ENCODE measurements around the gene IGF1R.

The IGF1R gene

DNA sequence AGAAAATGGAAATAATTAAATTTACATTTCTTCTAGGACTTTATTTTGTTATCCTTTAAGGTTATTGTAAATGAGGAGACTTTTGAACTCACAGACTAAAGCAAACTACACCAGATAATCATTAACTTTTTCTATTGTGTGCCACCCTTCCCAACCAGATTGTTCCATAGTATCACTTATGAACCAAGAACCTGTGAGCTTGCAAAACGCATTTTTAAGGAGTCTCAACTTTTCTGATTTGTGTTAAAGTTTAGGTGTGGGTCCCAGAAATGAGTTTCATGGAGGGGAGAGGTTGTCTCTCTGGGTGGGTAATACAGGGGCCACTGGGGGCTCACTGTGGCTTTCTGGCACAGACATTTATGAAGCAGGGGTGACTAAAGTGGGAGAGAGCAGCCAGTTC, 75.7 kb downstream of the IGF1R start:
- no peak for DNase-seq (ENCODE audit: low read depth in 2 of 3, low spot score in 1 of 3)

DNA sequence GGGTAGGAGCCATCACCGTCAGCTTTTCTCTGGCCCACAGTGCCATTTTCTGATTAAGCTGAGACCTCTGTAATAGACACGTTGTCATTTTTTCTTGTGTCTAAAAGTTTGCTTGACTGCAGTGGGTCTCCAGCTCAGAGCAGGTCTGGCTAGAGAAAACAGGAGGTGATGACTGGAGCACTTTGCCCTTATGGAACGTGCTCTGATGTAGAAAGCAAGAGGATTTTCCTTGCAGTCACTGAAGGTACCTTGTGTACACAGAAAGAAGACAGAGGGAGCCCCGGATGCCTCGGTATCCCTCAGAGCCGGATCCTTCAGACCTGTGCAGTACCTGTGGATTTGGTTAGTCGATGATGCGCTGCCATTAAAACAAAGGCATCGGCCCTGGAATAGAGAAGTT, 76.2 kb downstream of the IGF1R start:
- DNase-seq (ENCODE audit: low read depth in 2 of 3, low spot score in 1 of 3), result no peak

DNA sequence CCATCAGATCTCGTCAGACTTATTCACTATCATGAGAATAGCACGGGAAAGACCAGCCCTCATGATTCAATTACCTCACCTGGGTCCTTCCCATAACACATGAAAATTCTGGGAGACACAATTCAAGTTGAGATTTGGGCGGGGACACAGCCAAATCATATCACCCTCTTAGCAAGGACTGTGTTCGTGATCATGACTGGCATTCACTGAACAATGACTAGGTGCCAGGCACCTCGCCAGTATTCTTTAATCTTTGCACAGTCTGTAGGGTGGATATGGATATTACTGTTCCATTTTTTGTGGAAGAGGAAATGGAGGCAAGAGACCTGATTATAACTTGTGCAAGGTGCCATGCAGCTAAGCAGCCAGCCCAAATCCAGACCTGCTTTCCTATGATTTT, 77.5 kb downstream of the IGF1R start:
- DNase-seq (ENCODE audit: low read depth in 2 of 3, low spot score in 1 of 3), result no peak

DNA sequence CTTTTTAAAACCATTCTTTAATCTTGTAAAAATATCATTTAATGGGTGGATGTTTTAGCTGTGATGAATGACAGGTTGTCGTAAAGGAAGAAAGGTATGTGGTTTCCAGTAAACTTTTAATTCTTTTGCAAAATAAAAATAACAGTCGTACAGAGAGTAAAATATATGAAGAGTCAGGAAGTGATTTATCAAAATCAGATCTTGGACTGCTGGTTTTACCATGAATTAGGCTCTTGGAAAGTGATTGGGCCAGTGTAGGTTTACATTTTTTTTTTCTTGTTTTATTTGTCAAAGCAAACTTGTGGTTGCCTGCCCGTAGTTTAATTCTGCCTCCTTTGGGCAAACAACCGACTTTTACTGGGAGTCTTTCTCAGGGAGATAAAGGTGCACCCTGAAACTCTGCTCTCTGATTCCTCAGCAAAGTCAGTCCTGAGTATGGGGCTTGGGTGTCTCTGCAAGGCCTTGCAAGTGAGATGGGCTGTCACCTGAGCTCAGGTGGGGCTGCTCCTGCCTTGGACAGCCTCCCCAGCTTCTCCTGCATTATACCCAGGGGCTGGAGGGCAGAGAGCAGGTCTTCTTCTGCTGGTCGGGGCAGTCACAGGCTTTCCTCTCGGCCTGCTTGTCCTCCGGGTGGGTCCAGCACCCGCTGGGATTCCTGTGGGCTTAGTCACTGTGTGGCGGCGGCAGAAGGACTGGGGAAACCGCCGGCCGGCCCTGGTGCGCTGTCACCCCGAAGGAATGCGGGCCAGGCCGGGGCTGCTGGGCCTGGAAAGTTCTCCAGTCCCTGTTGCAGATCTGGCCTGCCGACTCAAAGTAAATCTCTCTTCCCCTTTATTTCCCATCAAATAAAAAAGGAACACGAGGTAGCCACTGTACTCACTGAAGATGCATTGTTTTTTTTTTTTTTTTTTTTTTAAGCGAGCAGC, 79.0 kb downstream of the IGF1R start:
- no peak for DNase-seq (ENCODE audit: low read depth in 2 of 3, low spot score in 1 of 3)

DNA sequence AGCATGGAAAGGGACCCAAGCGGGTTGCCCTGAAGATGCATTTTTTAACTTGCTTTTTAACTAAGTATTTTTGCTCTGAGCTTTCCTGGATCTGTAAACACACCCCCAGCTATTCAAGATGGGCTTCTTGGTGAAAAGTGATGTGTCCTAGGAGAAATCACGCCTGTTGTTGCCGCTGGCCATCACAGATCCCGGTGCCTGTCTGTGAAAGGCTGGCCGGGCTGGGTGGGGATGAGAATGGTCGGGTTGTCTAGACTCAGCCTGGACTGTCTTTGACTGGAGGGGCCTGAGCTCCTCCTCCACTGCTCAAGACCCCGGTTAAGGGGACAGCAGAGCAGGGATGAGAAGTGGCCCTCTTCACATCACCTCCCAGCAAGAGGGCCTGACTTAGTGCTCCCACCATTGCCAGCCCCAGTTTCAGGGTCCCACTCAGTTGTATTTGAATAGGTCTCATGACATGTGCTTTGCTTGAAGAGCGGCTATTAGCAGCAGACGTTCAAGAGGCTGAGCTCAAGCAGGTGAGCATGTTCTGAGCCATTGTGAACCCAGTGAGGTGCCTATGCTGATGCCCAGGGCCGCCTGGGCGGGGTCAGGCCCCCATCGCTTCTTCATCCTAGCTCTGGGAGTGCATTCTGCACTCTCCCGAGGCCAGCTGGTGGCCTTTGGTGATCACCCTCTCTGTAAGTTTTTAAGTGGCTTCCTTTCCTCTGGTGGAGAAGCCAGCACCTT, 79.9 kb downstream of the IGF1R start:
- DNase-seq (ENCODE audit: low read depth in 2 of 3, low spot score in 1 of 3), result no peak

DNA sequence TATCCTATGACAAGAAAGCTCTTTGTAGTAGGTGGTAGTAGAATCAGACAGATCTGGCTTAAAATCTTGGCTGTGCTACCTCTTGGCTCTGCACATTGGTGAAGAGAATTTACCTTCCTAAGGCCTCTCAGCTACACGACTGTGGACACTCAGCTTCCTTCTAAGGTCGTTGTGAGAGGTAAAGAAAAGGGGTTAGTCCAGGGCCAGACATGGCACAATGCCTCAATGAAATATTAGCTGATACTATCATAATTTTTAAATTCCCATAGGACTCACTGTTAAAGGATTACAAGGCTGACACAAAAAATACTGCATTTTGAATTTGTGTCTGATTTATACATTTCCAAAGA, 80.4 kb downstream of the IGF1R start:
- DNase-seq (ENCODE audit: low read depth in 2 of 3, low spot score in 1 of 3), result no peak

DNA sequence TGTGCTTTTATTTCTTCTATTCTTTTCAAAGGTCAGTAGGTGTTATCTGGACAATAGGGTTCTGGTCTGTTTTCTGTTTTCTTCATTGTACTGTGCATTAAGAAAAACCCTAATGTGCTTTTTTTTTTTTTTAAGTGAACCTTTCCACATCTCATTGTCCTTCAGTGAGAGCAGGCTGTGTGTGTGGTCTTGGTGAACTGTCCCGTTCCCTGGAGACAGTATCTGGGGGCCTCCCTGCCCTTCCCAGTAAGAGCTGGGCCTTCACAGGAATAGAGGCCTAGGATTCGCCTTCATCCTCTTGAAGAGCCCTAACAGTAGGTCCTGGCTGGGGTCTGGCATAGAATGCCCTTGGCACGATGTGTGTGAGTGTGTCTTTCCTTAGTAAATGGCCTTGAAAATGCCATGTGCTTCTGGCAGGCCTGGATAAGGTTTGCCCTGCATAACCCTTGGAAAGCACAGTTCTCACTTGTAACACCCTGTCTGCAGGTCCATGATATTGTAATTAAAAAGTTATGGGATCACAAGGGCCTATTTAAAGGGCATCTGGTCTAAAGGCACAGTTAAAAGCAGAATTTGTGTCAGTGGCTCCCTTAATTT, 81.2 kb downstream of the IGF1R start:
- DNase-seq (ENCODE audit: low read depth in 2 of 3, low spot score in 1 of 3), result no peak

DNA sequence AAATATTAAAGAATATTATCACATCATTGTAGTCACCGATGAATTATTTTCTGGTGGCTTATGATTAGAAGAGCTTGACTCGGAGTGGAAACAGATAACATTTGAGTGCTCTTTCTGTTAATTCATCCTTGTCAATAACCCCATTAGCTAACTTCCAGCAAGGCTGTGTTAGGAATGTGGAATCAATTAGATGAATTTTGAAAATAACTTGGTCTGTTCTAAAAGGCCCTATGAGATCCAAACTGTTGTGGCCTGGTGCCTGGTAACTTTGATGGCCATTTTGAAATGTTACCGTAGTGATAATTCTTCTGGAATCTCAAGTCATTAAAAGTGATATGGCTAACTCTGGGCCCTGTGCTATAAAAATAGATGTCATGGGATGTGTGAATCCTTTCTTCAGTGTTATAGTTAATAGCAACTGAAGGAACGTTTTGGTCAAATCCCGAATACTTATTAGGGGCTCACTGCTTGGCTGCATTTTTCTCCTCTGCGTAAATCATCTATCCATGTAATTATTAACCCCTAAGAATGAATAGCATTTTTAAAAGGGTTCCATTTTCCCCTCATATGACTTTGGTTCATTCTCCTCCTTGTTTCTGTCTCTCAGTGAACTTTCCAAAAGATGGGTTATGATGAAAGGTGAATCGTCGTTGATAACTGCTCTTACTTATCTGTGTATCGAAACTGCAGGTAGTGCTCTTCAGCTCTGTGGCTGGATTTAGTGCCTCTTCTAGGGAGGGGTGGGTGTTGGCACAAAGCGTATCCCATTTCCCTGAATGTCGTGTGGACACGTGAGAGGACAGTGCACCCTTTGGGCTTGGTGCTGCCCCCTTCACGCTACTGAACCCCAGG, 82.7 kb downstream of the IGF1R start:
- DNase-seq (ENCODE audit: low read depth in 2 of 3, low spot score in 1 of 3), result no peak

DNA sequence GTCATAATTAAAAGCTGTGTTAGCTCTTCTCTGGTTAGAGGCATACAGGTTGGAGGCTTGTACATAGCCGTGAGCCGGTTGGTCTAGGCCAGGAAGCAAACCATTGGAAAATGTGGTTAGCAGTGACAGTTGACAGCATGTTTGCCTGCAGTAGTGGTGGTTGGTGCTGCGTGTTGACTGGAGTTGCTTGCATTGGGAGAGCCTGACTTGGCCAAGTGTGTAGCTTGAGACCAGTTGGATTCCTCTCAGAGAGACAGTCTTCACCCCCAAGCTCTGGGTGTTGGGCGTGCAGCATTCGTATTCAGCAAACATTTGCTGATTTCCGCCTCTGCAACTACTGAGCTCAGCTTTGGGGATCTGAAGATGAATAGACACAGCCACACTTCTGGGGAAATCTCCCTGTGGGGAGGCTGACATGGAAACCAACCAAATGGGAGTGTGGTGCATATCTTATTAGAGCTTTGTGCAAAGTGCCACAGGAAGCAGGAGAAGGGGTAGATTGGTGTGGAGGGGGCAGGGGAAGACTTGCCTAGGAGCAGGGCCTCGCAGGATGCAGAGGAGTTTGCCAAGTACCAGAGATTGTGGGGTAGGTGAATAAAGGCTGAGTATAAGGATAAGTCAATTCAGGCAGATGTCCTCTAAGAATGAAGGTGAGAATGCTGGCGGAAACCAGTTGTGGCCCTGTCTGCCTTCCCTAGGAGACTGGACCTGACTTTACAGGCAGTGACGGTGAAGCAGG, 83.5 kb downstream of the IGF1R start:
- DNase-seq (ENCODE audit: low read depth in 2 of 3, low spot score in 1 of 3), result no peak

DNA sequence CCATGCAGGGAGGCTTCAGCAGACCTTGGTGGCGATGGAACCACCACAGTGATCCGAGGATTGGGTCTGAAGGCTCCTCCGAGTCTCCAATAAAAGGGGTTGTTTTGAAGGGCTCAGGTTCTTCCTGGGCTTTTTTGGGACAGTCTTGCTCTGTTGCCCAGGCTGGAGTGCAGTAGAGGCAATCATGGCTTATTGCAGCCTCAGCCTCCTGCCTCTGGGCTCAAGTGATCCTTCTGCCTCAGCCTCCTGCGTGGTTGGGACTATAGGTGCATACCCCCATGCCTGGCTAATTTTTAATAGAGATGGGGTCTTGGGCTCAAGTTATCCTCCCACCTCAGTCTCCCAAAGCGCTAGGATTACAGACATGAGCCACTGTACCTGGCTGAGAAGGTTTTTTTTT, 84.8 kb downstream of the IGF1R start:
- no peak for DNase-seq (ENCODE audit: low read depth in 2 of 3, low spot score in 1 of 3)

DNA sequence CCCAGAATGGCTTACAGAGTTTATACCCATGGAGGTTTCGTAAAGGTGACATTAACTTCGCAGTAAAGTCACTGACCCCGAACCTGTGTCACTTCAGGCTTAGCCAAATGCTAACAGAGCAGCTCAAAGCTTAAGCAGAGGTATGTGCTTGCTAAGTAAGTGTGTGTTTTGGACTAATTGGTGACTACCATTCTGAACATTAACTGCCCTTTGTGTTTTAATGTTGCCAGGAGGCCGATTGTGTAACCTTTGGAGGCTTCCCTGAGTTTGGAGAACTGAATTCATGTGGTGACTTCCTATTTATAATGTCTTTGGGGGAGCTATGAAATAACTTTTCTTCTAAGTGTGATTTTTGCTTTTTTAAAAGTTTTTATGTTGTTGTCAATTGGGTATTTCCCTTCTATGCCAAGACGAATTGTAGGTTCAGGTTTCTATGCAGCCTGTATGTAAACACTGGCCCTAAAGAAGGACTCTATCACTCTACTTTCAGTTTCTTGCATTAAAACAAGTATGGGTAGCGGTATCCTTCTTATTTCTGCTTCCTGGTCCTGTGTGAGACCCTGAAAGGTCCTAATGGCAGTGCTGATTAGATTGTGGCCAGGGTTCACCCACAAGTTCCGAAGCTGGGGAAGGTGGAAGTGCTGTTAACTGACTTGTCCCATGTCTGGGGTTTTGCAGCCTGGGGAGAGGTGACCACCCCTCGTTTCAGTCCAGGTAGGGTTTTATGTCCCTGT, 86.3 kb downstream of the IGF1R start:
- DNase-seq (ENCODE audit: low read depth in 2 of 3, low spot score in 1 of 3), result no peak

DNA sequence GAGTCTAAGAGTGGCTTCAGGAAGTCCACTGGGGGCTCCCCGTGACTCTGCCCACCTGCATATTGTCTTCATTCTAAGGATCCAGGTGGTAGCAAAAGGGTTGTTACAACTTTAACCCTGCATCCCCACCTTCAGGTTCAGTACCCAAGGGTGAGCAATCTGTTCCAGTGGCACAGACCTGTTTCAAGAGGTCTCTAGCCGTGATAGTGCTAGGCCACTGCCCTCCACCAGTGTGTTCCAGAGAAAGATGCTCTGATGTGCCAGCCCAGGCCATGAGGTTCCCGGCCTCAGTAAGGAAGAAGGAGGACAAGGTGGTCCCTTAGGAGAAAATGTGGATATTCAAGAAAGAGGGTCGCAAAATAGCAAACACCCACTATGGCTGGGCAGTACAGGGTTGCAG, 87.0 kb downstream of the IGF1R start:
- no peak for DNase-seq (ENCODE audit: low read depth in 2 of 3, low spot score in 1 of 3)

DNA sequence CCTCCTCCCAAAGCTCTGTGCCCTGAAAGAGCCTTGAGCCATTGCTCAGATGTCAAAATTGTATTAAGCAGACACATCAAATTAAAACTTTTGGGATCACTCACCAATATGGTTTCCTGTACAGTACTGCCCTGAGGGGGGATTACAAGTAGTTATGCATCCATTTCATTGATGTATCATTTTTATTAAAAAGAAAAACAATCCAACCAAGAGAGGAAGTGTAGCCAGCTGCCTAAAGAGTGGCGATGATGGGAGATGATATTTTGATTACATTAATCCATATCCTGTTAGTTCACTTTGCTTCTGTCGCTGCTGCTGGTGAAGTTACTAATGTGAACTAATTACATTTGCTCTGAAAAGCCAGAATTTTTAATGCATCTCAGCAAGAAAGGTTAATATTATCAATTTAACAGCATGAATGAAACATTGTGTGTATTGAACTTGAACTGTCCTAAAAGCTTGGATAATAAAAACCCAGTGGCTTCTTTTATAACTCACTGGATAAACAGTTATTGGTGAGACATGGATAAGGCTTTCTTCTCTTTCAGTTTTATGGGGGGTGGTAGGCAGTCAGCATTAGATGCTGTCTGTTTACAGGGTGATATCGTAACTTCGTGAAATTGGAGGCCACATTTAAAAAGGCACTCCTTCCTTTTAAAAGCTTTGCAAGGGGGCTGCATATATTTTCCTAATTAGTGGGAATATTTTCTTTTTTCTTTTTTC, 87.7 kb downstream of the IGF1R start:
- DNase-seq (ENCODE audit: low read depth in 2 of 3, low spot score in 1 of 3), result no peak

DNA sequence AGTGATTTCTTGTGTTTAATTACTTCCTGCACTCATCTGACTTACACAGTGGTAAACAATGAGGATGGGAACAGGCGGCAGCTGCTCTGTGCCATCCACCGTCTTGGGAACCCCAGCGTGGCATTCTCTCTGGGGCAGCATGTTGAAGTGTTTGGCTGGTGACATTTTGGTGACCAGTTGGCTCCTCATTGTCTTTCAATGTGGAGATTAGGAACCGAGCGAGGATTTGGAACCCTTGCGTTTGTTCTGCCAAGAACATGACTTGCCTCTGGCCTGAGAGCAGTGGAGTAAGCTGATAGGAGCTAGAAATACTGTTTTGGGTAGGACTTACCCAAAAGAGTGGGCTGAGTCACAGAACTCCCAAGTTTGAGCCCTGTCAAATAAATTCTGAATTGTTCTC, 88.8 kb downstream of the IGF1R start:
- DNase-seq (ENCODE audit: low read depth in 2 of 3, low spot score in 1 of 3), result no peak

DNA sequence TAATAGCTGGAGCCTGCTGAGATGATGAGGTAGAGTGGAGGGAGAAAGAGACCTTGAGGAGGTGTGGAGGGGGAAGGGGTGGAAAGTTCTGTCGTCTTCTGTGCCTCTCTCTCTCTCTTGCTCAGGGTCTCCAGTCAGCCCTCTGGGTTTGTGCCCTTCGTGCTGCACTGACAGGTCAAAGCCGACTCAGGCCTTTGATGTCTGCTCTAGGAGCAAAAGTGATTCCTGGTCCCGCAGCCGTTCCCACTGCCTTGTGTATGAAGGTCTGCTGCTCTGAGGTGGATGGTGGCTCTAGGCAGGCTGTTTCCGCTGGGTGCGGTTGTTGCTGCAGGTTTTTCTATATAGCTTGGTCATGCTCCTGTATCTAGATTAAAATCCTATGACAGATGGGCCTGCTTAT, 89.4 kb downstream of the IGF1R start:
- DNase-seq (ENCODE audit: low read depth in 2 of 3, low spot score in 1 of 3), result no peak

DNA sequence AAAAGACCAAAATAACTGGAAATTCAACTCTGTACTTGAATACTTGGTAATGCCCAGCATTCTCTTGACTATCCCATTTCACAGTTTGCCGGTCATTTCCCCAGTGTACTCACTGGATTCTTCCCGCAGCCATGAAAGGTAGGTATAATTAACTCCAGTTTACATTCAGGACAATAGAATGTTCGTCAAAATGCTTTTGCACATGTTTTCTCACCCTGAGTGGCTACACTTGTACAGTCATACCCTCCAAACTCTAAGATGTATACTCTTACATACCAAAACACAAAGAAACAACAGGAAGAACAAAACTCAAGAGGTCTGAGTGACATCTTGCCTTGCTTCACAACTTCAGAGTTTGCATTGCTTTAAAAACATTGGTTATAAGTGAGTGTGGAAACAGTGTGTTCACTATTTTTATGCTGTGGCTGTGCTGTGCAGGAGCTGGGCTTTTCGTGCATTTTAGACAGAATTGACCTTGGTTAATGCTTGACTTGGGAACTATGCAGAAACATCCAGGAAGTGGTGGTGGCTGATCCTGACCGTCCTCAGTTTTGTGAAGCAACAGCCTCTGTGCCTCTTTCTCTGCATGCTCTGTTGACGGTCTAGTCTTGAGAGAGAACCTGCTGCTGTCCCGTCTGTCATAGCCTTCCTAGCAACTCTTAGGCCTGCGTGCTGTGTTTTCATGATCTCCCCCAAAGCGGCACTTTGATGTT, 90.5 kb downstream of the IGF1R start:
- no peak for DNase-seq (ENCODE audit: low read depth in 2 of 3, low spot score in 1 of 3)

DNA sequence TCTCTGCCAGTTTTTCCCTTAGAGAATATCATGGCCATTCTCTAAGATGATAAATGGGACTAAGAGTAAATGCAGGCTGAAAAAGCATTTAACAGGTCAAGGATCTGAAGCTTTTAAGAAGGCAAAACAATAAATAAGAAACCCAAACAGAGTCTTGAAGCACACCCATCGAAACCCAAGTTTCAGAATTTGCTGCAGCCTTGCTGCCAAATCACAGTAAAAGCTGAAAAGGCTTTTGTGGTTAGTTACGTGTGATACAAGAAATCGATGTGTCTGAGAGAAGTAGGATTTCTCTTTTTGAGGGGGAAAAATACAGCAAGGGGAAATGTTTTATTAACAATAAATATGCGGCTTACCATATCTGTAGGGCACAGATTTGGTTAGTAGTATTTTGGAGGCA, 92.0 kb downstream of the IGF1R start:
- no peak for DNase-seq (ENCODE audit: low read depth in 2 of 3, low spot score in 1 of 3)

DNA sequence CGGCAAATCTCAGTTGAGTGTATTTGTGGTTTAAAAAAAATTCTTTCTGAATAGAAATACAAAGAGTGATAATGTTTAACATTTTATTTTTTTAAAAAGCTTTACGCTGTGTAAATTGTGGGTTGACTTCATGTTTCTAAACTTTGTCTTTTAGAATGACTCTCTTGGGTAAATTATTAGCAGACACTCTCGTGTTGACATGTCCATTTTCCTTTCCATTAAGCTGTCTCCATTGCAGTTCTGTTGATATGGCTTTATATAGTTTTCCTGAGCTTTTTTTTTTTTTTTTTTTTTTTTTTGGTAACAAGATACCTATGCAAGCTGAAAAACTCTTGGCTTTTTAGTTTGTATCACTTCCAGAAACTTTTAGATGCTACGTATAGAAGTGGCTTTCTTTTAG, 92.6 kb downstream of the IGF1R start:
- DNase-seq (ENCODE audit: low read depth in 2 of 3, low spot score in 1 of 3), result no peak

DNA sequence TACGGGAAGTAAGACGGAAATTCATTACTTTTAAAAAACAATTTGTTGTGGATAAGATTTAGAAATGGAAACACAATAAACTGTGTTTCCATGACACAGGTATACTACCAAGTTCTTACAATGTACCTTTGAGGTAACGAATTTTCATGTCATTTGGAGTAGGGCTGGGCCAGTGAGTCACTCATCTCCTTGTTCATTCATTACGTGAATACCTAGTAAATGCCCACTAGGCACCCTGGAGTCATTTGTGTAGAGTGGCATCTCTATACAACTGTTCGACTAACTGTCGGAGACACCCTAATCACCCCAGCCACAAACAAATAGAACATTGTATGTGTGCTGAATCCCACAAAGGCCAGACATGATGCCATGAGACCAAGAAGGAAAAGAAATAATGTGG, 94.8 kb downstream of the IGF1R start:
- no peak for DNase-seq (ENCODE audit: low read depth in 2 of 3, low spot score in 1 of 3)

Measured in stimulated activated CD4-positive, alpha-beta T cell treated with anti-CD3 and anti-CD28 coated beads, Interleukin-12 subunit alpha, Interleukin-12 subunit beta, amount 100 ng/mL, for 48 hours (primary cell).